Stimulated activated CD4-positive, alpha-beta T cell treated with anti-CD3 and anti-CD28 coated beads, Interleukin-4, amount 100 ng/mL, for 4 hours (primary cell): ENCODE measurements around the gene PNCK.
"Not testable (repeated sequence)": the region's sequence is repeated elsewhere in the genome, so short reads cannot be mapped to it uniquely, and the experiment has no call there.

Source experiments
- DNase-seq, 2 experiments: peaks; one replicate each; pipeline ENCODE4 v3.0.0-alpha.2; 2020

PNCK gene

DNA sequence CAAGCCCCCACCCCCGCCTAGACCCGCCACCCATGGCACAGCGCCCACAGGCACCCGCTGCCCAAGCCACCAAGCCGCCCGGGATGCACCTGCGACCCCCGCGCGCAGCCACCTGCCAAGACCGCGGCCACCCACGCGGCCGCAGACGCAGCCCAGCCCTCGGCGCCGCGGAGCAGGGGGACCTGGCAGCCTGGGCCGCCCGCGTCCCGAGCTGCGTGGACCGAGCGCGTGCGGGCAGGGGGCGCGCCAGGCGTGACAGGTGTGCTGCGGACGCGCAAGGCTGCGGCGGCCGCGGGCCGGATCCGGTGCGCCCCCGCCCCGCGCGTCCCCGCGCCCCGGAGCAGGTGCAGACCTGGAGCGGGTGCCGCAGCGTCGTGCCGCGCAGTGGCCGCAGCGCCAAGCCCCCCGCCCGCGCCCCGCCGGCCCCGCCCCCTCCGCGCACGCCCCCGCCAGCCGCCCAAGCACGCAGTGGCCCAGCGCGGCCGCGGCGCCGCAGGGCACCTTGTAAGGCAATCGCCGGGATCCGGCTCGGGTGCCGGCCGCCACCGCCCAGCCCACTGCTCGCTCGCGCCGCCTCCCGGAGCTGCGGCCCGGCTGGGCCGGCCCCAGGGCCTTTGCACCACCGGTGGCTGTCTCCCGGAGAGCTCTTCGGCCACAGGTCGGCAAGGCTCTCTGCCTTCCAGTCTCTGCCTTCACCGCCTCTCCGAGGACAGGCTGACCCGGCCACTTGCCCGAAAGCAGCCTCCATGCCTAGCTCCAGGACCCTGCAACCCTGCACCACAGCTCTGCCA, at the start of gene PNCK:
PNCK (minus strand) TSS at position 386 of the 791 bp plus-strand sequence. CDS start 737 bp downstream, outside the sequence.
- DNase-seq = no peak

DNA sequence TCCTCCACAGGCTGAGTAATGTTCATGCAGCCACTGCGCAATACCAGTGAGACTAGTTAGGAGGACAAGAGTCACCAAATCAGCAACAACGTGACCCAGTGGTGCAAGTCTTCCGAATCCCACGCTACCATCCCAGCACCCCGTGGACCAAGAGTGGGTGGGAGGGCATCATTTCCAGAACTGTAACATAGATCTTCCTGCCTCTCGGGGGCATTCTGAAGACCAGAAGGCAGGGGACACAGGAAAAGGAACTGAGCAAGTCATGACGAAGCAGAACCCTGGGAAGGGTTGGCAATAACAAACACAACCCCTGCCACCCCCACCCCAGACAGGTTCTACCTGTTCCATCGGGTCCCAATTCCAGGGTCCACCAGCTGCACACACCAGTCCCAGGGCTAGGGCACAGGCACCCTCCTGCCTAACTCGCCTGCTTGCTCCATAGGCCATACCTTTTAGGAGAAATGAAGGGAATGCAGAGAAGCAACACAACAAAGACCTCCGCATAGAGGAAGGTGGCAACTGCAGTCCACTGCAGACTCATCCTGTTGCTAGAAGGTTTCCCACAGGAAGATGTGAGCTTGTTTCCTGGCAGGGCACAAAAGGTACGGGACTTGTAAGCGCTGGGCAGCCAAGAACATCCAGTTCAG, 49.2 kb upstream of the PNCK start:
- no peak for DNase-seq

DNA sequence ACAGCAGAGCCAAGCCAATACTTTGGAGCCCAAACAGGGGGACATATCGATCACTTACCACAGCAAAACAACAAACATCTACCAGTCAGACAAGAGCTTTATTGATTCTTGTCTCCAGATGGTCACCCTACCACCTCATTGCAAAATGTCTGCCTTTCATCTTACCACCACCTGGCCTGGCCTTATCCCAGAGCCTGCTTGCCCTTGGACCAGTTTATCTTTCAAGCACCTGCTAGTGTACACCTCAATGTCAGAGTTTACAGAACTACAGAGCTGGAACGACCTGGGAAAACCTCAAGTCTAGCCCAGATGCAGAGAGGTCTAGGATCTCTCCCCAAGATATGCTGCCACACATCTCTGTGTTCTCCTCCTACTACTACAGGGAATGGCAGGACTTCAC, 46.1 kb upstream of the PNCK start:
- DNase-seq = no peak

DNA sequence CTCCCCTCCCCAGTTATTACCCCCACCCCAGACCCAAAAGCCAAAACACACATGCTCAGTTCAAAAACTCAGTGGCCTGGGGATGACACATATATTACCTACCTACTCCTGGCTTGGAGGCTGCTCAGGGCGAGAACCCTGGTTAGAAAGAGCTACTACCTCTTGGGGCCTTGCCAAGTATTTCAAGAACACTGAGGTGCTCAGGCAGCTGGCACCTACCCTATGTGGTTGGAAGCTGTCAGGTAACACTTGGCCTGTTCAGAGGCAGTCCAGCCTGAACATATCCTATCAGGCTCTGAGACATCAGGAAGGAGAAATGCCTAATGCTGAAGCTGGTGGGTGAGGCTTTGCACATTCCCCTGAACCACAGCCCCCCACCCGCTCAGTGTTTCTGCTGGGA, 45.6 kb upstream of the PNCK start:
- no peak for DNase-seq

DNA sequence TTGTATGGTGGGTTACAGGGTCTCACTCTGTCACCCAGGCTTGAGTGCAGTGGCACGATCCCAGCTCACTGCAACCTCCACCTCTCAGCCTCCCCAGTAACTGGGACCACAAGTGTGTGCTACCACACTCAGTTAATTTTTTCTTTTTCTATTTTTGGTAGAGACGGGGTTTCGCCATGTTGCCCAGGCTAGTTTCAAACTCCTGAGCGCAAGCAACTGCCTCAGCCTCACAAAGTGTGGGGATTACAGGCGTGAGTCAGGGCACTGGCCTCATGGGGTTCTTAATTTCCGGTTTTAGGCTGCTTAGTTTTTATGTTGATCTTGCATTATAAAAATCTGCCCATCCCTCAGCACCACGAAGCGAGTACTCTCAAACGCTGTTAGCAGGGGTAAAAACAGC, 43.8 kb upstream of the PNCK start:
- DNase-seq = no peak

DNA sequence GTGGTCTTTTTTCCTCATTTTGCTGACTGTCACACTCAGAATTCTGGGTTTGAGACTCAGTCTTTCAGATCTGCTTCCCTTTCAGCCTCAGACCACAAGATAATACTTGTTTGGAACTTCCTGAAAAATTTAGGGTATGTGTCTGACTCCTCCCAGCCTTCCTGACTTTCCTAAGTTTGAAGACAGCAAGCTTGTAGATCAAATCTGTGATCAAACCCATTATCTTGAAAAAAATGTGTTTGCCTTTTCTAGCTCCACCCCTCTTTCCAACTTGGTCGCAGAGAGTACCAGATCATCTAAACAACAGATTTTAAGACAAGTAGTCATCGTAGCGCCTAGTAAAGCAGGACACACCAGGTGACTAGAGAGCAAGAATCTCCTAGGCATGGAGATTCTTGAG, 40.6 kb upstream of the PNCK start:
- DNase-seq = no peak

DNA sequence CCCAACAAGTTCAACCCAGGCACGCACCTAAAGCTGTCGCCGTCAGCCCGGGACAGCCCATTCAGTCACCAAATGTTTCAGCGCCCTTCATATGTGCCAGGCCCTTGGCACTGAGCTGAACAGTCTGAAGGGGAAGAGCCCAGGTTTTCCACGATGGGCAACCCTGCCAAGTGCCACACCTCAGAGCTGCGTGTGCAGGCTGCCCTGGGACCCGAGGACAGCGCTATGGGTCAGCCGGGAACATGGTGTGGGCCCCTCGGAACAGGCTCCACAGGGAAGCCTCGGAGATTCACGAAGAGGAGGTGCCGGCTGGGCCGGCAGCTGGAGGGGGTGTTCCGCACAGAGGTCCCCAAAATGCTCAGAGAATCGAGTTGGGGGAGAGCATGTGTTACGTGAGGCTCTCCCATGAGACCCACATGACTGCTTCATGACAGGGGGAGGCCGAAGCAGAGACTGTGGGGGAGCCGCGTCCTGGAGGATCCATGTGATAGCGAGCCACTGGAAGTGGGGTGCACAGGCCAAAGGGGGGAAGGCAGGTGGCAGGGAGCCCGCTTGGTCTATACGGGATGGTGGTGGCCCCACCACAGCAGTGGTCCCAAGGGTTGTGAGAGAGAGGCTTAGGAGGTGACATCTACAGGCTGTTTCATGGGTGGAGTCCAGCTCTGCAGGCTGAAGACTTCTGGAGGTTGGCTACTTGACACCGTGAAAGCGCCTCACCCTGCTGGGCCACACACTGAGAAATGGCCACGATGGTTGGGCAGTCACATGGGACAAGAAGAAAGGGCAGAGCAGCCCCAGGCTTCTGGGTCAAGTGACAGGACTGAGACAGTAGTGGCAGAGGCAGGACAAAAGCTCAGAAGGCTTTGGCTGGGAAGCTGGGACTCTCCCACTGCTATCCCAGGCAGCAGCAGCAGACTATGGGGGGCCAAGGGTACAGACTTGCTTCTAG, 36.4 kb upstream of the PNCK start:
- no peak for DNase-seq

DNA sequence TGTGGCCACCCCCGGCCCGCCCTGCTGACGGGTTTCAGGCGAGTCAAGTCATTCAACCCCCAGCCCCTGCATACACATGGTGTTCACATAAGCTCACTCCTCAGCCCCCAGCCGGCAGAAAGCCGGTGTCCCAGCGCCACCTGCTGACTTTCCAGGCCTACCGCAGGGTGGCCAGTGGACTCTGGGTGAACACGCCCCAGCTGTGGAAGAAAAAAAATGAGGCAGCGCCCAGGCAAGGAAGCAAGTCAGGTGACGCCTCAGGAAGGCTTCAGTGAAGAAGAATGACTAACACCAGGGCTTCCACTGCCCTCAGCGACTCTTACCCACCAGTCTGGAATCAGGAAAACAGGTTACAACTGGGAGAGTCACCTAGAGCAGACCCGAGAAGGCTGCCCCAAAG, 34.8 kb upstream of the PNCK start:
- peak in 1 of 2 experiments; percentile 48 for DNase-seq

DNA sequence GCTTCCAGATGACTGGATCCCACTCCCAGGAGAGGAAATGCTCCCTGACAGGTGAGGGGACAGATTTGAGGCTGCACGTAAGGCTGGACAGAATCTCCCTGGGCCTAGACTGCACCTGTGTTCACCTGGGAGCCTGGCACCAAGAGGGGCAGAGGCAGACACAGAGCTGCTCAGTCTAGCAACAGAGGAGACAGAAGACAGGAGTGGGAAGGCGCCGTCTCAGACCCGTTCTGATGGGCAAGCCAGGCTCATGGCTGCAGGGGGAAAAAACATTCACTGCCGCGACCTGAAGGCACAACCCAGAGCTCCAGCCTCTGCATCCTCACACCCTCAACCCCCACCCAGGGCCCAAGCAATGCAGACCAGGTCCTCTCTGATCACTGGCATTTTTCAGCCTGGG, 33.8 kb upstream of the PNCK start:
- DNase-seq = no peak

DNA sequence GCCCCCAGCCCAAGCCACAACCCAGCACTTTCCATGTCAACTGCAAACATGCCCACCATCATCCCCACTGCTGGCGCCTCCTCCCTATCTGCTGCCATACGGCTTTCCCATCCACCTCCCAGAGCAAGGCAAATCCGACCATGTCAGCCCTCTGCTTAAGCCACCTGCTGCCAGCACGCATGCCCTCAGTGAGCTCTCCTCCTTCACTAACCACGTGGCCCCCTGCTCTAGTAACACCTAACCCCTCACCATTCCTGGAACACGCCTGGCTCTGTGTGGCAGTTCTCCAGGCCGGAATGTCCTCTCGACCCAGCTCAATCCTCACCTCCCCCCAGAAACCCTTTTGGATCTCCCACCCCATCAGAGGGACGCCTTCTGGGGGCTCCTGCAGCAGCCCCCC, 33.2 kb upstream of the PNCK start:
- no peak for DNase-seq

DNA sequence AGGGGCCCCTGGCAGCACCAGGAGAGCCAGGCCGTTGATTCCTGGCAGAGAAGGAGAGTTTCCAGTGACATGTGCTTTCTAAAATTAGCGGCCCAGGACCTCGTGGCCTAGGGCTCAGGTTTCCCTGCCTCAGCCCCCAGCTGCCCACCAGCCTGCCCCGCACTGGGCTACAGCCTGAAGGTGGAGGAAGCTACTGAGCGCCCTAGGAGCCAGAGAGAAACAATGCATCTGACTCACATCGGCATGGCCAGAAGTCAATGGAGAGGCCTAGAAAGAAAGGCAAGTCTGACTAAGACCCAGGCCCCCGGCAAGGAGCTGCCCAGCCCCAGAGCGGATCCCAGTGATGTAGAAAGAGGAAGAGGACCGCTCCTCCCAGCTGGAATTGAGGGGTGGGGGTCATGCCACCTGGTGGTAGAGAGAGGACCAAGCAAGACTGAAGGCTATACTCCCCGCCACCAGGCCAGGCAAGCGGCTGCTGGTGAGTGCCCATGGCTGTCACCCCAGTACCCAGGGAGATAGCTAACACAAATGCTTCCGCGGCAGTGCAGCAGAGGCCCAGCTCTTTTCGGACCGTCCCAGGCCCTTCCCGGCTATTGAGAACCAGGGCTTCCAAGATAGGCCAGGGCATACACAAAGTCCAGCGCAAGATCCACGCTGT, 31.9 kb upstream of the PNCK start:
- DNase-seq = not testable (repeated sequence)

DNA sequence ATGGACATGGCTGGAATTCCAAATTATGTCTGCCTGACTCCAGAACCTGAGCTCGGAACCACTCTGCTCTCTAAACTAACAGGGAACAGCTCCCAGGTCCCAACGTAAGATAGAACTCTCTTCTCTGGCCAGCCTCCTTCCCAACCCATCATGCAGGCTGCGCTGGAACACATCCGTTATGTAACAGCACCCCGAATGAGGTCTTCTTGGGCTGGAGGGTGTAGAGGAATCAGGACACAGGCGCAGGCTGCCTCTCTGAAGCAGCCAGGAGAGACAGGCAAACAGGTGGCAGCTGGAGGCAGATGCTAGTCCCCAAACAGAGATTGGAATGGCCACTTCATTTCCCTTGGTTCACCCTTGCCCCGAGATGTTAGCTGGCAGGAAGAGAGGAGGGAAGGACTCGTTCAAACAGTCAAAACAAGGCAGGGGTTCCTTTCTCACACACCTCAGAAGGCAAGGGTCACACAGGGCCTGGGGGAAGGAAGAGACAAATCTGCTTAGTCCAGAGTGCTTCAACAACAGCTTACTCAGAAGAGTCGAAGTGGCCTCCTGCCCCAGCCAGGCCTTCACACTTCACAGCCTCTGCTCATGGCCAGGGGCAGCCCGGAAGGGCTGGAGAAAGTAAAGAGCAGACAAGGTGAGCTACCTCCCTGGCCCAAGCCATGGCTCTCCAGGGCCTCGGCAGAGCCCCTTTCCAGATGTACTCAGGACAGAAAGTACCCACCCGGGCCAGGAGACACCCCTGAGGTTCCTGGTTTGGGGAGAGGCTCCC, 31.2 kb upstream of the PNCK start:
- not testable (repeated sequence) for DNase-seq

DNA sequence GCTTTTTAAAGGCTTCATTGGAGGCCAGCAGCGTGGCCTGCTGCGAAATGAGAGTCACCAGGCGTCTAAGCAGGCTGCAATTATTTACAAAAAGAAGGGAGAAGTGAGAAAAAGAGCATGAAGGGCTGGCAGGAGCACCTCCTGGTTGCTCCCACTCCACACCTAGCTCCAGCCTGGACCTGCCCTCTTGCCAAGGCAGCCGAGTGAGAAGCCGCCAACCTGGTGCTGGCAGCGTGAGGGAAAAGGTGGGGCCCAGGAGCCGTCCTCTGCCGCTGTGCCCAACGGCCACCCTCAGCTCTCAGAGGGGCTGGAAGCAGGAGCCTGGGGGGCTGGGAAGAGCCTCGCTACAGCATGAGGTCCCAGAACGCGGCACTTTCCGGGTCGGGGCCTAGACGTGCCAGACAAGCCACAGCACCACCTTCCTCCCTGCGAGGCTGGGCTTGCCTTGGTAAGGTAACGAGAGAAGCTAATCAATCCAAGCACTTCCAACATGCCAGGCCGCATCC, 30.5 kb upstream of the PNCK start:
- no peak for DNase-seq

DNA sequence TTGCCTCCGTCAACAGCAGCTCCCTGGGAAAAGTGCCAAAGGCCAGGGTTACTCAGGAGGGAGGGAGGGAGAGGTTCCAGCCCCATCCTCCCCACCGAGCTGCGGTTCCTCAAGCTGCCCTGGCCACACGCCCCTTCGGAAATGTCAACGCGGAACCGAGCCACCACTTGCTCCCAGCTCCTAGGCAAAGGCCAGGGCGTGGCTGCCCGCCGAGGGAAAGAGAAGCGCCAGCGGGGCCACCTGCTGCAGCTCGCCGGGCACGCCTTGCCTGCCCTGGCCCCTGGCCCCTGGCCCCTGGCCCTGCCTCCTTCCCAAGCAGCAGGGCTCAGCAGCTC, 29.4 kb upstream of the PNCK start:
- no peak for DNase-seq

DNA sequence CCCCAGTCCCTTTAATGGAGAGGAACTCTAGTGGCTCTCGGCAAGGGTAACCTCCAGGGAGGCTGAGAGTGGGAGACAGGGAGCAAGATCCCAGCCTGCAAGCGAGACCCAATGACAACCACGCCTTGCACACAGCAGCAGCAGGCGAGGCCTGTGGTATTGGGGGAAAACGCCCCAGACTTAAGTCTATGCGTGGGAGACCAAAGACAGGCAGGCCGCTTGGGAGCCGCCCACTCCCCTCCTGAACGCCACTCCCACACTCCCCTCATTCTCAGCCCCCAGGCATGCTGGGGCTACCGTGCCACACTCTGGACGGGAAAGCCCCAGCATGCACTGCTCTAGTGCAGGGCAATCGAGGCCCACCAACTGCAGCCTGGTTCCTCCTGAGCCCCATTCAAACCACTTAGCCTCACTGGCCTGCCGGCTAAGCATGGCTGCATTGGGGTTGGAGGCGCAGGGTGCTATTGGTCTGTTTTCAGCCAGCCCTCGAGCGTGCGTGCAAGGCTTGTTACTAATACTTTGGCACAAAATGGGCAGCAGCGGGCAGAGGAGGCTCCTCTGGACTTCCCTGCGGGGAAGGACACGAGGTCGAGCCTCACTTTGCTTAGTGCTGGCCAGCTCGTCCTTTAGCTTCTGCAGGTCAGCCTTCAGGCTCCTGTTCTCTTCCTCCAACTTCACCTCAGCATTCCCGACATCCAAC, 28.9 kb upstream of the PNCK start:
- no peak for DNase-seq

DNA sequence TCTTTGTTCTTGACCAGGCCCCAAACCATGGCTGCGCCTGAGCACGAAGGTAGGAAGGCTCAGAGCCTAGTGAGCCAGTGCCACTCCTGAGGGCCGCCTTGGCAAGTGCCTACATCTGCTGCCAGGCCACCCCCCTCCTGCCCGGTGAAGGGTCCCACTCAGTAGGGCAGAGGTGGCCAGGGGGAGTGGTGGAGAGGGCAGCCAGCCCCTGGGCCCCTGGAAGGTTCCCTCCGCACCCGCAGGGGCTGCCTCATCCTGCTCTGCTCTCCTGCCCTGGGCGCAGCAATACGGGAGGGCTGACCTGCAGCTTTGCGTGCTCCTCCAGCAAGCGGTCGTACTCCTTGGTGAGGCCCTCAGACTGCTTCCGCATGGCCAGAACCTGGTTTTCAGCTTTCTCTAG, 28.1 kb upstream of the PNCK start:
- DNase-seq = no peak

DNA sequence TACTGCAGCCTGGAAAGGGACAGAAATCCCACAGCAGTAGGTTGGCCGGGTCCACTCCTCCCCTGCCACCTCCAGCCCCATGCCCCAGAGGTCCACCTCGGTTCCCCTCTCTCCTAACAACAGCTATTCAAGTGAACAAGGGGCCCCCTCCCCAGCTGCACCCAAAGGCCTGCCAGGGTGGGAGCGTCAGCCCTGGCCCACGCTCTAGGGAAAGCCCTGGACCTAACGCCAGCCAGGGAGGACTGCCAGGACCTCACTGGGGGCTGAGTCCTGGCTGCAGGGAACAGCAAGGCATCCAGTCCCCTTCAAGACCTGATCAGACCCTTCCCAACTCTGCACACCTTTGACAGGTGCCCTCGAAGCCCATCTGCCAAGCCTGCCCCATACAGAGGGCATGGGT, 27.4 kb upstream of the PNCK start:
- no peak for DNase-seq

DNA sequence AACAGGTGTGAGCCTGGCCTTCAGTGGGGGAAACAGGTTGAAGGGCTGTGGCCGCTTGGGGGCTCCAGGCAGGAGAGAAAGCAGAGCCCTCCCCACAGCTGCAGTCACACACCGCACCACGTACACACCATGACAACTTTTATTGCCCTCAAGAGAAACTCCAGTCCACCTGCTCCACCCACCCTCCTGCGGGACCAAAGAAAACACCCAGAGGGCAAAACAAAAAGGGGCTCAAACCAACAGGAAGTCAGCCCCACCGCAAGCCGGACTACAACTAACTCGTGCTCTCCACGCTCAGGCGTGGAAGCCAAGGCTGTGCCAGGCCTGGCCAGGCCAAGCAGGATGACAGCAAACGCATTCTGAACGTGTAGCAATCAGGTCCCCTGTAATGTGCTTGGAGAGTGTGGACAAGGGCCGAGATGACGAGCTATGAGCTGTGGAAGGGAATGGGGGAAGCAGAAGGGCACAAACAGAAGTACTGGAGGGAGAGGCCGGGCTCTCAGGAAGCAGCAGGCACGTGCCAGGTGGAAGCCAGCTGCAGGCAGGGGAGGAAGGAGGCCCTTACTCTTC, 26.8 kb upstream of the PNCK start:
- DNase-seq = no peak

DNA sequence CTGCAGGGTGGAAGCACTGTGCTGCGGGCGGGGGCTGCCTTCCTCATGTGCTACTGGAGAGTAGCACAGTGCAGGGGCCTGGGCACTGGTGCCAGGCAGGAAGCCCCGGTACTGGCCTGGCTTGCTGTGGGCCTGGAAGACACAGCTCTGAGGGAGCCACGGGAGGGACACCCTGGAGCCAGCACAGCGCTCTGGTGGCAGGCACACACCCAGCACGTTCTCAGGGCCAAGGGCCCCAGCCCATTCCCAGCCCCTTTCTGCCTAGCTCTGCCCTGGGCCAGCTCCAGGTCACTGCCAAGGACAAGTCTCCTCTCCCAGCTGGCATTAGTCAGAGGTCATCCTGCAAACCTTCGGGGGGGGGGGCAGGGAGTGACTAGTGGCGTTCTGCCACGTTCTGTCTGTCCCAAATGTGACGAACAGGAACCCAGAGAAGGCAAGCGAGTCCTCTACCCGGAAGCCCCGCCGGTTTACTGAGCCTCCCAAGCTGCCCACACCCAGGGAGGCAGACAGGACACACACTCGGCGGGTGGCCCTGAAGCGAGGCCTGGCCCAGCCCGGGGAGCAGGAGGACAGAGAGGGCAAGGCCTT, 26.3 kb upstream of the PNCK start:
- not testable (repeated sequence) for DNase-seq

DNA sequence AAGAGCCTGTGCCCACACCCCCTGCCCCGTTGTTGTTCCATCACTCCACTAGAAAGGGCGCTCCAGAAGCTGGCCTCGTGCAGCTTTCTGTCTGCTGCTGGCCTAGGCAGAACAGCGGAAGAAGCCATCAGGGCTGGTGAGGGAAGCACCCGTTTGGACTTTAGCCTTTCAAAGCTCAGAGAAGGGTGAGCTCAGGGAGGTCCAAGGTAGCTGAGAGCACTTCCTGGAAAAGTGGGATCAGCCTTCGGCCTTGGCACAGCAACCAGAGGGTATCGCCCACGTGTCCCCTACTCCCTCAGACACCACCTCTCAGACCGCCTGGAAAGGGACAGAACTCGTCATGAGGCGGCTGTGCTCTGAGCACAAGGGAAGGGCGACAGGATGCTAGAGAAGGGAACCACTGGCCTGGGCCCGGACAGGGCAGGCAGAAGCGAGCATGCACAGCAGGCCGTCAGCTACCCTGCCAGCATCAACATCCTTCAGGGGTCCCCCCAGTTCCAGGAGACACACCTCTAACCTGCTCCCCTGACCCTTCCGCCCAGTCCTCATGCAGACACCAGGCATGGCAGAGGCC, 25.7 kb upstream of the PNCK start:
- not testable (repeated sequence) for DNase-seq
